HG03025 (cell line): ENCODE measurements around the gene ZNF175.

Experiments used
- ATAC-seq: cut with Tn5 transposase; IDR thresholded peaks from one replicate; pipeline ENCODE4 v1.9.1; 2021; ENCODE audit warnings: mild to moderate bottlenecking, moderate library complexity; ENCODE audit not compliant: unreplicated experiment, low FRiP score

The ZNF175 gene

DNA sequence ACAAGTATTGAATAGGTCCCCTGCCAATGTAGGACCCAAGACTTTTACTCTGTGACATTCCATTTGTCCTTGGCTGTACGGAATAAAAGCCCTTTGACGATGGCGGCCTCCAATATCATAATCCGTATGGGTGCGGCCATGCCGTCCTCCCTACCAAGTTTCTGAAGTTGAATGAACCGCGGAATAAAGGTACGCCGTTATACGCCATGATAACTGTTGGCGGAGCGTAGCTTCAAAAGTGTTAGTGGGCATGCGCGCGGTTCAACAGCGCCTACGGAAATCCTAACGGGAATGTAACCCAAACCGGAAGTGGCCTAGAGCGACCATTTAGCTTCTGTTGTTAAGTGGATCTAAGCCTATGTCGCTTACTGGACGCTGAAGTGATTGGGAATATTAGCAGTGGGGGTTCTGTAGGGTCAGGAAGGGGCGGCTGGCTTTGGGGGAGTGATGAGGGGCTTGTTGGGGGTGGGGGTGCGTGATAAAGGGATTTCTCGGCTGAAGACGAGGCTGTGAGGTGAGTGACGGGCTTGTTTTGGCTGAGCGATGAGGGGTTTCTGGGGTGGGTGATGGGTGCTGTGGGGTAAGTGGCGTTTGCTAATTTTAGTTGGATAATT lies at the start of gene ZNF175:
Gene ZNF175, plus strand, starts transcription at position 322 of the 614 bp plus-strand sequence. CDS start 2,047 bp downstream, outside the sequence.
- no peak for ATAC-seq

DNA sequence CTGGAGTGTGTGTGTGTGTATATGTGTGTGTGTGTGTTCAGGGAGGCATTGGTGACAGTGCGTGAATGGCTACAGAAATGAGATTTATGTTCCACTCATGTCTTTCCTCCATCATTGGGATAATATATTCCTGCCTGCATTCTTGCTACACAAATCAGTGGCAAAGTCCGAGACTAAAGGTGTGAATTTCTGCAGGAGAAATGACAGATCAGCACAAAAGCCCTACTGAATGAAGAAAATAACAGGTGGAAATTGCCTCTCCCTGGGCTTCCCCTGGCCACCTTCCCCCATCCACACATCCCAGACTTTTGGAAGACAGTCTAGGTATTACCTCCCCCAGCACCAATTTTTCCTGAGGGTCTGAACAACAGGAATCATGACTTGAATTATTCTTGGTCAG lies 49.7 kb upstream of the ZNF175 start:
- no peak for ATAC-seq

DNA sequence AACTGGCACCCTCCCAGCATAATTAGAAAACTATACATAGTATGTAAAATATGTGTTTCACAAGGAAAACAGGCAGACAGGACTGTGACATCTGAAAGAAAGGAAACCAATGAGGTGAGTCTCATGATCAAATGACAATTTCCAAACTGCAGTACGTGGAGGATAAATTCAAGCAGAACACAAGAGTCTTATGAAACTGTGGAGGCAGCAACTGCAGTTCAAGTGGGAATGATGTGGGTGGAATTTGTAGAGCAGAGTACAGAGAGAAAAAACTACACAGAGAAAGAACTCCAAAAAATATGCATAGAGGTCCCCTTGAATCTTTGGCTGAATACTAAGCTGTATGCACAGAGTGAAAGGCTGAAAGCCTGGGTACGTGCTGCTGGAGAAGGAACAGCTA lies 49.3 kb upstream of the ZNF175 start:
- ATAC-seq = no peak

DNA sequence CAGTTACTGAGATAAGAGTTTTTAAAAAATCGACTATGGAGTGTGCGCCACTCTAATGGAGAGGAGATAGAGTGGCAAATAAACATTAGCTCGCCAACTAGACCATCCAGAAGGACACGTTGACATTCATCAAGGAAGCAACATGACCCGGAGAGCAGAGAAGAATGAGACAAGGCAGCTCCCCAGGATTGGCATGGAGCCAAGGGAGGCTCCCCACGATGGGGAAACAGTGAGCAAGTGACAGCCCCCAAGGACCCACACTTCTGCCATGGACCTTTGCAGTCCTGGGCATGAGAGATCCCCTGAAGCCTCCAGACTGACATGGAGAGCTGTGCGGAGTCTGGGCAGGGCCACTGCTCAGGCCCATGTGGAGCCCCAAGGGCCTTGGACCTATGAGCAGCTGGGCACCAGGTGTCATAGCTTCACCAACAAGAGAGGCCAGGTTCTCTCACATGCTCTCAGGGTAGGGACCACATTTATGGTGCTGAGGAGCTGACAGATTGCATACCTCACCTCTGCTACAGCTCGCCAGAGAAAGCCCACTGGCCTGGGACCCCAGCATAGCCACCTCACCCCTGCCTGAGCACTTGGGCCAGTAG lies 46.3 kb upstream of the ZNF175 start:
- no peak for ATAC-seq

DNA sequence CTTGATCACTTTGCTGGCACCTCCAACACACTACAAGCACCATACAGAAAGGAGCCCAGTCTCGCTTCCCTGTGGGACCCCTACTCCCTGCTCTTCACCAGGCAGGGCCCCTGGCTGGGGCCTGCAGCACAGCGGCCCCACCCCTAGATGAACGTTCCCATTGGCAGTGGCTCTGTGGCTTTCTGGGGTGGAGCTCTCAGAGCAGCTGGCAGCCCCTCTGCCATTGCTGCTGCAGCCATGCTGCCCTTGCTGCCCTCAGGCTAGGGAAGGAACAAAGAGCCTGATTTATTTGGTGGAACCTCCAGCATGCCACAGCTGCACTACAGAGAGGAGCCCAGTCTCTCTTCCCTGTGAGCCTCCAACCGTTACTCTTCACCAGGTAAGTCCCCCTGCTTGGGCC lies 45.4 kb upstream of the ZNF175 start:
- ATAC-seq = no peak

DNA sequence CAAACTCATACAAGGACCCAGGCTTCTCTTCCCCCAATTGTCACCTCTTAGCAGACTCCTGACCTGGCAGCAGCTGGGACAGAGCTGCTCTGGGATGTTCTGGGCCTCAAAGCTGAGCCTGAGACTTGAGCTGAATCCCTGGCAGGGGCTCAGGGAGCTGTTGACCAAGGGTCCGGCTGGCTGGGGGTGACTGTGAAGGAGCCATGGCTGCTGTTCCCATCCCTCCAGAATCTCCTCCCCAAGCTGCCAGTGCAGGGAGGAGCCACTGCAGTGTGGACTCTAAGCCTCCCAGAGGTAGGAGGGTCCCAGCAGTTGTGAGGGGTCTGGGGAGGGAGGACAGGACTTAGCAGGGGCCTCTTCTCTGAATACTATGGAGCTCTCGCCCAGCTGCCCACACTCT lies 41.8 kb upstream of the ZNF175 start:
- no peak for ATAC-seq

DNA sequence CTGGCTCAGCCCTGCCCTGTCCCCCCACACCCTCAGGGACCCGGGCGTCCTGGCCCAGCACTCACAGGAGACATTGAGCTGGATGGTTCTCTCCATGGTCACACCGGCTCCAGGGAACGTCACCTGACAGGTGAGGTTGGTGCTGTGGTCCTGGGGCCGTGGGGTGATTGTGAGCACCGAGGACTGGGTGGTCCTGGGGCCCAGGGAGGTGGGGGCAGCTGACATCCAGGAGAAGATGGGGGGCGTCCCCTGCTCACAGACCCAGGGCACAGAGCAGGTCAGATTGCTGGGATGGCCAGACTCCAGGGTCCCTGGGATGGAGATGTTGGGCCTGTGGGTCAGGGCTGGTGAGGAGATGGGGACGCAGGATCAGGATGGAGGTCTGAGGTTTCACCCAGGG lies 40.5 kb upstream of the ZNF175 start:
- no peak for ATAC-seq

DNA sequence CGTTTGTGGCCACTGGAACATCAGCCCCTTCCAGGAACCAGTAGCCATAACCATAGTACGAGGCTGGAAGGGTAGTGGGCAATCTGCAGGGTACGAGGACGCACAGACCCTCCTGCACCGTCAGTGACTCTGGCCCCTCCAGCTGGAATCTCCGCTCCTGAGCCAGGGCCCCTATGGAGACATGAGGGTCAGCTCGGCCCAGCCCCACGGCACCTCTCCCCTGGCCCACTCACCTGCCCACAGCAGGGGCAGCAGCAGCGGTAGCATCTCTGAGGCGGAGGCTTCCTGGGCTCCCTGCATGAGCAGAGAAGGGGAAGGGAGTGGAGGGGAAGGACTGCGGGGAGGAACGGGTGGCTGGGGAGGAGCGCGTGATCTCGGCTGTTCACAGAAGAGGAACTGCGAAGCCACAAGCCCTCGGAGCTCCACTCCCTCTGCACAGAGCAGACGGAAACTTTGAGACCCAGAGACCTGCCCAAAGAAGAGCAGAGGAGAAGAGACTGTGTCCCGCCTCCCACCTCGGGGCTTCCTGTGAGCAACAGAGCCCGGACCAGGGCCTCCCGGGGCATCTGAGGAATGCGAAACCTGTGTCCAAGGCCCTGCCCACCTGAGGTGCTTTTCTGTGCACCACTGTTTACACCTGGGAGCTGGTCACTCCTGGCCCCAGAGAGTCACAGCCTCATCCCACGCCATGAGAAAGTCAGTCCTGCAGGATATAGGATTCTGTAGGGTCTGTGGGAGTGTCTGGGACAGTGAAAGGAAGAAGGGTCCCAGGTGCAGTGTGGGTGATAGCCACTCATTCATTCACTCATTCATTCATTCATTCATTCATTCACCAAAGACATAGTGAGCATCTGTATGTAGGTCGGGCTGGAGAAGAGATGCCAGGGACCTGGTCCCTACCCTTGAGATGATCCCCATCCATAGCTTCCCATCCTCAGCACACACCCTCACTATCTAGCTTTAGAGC lies 39.5 kb upstream of the ZNF175 start, which contains the start of gene SIGLEC6:
Gene SIGLEC6, minus strand, starts transcription at position 322 of the 967 bp plus-strand sequence. Its CDS starts 22 bp downstream, at position 300.
- peak; percentile 78 for ATAC-seq

DNA sequence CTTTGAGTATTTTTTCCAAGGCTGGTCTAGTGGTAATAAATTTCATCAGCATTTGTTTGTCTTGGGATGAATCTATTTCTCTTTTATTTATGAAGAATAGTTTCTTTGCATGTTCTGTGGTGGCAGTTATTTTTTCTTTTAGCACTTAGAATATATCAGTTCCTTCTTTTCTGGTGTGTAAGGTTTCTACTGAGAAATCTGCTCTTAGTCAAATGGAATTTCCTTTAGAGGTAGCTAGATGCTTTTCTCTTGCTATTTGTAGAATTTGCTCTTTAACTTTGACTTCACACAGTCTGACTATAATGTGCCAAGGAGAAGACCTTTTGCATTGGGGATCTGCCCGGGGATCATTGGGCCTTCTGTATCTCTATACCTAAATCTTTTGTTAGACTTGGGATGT lies 35.5 kb upstream of the ZNF175 start:
- ATAC-seq = no peak

DNA sequence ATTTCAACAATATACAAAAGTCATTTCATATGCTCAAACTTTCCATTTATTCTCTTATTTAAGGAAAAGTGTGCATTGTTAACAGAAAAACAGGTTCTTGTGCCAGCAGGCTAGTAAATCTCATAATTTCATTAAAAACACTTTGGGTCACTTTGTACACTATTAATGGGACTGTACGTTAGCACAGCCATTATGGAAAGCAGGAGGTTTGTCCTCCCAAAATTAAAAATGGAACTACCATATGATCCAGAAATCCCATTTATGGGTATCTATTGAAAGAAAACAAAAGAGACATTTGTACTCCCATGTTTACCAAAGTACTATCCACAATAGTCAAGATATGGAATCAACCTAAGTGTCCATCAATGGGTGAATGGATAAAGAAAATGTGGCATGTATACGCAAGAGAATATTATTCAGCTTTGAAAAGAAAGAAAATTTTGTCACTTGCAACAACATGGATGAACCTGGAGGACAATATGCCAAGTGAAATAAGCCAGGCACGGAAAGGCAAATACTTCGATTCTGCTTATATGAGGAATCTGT lies 31.2 kb upstream of the ZNF175 start:
- no peak for ATAC-seq

DNA sequence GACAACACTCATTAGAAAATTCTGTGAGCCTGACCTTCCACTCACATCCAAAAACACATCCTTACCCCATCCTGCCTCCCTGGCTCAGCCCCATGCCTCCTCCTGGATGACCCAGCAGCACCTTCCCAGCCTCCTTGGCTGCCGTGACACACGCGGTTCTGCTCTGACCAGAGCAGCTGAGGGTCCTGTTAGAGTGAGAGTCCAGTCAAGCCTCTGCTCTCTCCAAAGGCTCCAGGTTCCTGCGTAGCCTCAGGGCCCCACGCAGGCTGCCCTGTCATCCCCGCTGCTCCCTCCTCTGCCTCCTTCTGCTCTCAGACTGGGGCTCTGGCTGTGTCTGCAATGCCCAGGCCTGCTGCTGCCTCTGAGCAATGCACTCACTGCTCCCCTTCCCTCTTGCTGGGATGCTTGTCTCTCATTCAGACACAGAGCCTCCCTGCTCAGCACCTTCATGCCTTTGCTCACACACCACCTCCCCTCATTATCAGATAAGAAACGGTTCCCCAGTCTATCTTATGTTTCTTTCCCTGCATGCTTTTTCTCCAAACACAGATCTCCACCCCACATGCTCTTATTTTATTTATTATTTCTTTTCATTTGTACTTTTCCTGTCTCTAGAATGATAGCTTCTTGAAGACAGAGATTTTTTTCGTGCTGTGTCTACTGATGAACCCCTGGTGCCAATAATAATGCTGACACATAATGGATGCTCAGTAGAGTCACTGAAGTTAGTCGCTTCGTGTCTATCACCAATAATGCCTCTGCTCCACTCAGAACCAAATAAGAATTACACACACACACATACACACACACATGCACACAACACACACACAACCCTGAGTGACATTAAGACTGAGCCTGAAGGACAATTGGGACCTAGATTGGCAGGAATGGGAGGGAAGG lies 29.4 kb upstream of the ZNF175 start:
- ATAC-seq = no peak

DNA sequence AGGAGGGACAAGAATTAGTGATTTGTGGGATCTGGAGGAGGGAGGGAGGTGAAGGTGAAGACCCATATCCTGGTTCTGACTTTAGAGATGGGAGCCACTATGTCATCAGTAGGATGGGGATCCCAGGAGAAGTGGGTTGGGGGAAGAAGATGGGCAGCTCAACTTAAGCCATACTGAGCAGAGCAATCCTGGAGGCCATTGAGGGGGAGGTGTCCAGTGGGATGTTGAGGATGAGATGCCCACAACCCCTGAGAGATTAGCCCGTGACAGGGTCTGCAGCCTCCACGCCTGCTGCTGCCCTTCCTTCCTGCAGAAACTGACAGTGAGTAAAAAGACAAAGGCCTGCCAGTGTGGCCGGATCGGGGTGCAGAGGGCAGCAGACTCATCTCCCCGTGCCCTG lies 28.4 kb upstream of the ZNF175 start:
- no peak for ATAC-seq

DNA sequence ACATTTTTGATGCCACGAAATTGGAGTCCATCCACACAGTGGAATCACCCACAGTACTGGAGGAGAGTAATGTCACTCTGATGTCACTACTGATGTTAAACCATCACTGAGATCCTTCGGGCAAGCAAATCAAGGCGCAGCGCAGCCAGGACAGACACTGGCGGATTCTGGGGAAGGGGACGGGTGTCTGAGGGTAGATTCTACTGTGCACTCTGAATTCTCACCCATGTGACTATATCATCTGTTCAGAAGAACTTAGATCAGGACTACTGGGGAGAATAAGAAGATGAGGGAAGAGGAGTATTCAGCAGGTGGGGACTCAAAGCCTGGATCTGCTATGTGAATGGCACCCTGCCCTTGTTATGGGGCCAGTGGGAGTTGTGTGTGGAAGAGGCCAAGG lies 27.0 kb upstream of the ZNF175 start:
- no peak for ATAC-seq

DNA sequence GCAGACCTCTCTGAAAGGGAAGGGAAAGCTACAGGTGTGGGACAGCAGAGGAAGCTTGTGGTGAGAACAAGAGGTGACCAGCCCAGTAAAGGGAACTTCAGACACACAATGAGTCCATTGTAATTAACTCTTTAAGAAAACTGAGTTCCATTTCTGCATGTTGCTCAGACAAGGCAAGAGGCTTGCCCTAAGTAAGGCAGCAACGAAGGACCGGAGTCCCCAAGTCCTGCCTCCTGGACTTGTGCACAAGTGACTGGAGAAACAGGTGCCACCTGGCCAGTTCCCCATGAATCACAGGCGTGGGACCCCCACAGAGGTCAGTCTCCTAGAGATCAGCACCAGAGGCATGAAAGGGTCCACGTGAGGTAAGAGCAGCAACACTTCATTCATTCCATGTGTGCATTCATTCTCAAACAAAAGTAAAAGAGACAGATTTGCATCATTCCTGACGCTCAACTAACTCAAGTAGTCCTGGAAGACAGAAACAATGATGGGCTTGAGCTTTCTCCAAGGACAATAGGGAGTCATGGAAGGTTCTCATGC lies 24.9 kb upstream of the ZNF175 start:
- ATAC-seq = no peak

DNA sequence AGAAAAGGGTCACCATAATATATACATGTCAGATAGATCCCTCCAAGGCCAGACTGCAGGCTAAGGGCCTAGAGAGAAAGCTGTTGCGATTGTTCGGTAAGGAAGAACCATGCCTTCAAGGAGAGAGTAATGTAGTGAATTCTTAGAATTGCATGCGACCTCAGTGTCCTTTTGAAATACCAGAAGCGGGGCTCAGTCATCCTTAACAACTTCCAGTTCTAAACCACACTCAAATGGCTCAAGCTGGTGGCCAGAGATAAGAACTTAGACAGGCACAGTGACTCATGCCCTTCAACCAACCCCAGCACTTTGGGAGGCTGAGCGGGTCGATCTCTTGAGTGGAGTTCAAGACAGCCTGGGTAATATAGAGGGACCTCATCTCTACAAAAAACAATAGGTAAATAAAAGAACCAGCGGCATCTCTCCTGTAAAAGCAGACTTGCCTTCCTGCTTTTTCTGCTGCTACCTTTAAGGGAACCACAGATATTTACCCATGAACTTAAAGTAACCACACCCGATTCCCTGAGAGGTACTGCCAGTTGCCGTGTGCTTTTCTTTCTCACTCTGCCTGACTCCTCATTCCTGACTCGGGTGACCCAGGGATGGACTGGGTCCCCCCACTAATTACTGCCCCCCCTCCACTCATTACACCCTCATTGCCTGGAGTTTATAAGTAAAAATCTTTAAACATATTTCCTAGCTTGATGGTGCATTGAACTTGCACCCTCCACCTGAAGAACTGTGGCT lies 24.3 kb upstream of the ZNF175 start:
- no peak for ATAC-seq

DNA sequence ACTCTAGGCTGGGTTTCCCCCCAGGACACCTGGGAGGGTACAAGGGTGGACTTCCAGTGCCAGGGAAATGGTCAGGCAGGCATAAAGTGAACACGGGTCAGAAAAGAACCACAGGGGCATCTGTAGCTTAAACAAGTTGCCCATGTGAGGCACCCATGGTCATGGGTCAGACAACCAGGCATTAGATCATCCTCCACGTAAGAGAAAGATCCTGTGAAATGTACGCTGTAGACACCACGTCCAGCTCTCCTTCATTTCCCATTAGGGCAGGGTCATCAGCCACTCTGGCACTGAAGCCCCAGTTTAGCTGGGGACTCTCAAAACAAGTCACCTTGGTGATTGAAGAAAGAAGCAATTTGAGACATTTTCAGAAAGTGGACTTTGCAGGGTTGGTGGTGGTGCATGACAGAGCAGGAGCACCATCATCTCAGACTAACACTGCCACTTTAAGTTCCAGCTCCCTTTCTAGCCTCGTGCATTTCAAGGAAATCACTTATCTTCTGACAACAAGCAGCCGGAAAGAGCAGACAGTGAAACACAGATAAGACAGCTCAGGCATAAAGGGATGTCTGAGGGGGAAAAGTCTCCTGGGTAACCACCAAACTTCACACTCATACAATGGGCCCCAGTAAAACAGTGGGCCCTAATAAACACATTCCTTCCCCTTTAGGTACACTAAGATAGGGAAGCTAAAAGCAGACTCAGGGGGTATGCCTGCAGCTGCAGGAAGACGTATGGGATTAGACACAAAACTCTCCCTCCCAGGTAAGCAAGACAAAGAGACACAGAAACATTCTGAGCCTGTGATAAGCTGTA lies 23.5 kb upstream of the ZNF175 start:
- ATAC-seq = no peak

DNA sequence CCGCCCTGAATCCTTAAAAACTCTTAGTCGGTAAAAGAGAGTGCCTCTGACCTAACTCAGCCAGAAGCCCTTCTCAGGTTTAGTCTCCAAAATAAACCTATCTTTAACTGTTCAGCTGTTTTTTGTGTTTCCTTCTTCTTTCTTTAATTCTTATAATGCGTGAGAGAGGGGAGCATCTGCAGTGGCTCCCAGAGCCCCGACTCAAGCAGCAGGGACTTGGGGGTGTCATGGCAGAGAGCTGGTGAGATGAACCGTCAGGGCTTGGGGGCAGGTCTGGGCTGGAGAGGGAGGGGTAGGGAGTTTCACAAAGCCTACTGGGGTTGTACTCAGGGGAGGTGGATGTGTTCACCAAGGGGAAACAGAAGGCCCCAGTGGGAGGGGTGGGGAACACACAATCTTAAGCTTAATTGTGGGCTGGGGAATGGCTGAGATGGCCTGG lies 22.9 kb upstream of the ZNF175 start:
- no peak for ATAC-seq

DNA sequence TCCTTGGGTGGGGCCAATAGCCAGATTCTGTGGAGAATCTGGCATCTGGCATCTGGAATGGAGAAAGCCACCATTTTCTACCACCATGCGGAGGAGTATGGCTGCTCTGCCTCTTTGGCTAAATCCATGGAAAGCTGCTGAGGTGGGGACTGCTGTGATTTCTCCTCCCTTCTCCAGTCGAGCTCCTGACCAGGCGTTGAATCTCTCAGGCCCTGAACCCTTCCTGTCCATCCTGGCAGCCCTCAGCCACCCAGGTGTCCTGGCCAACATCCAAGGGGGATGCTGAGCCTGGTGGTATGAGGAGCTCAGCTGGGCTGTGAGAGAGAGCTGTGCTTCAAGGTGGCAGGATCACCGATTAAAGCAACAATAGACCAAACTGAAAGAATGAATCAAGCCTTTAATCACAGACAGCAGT lies 22.2 kb upstream of the ZNF175 start:
- ATAC-seq = no peak
